Dermis microvascular lymphatic vessel endothelial cell (primary cell): ENCODE results near the gene DUSP7. TPM values are rescaled to one million over a fixed set of nuclear protein-coding genes. Genes with fewer than 3 reads are reported as not detected.
"Not testable (repeated sequence)": the region's sequence is repeated elsewhere in the genome, so short reads cannot be mapped to it uniquely, and the experiment has no call there.

Source experiments
- DNase-seq, 2 donors: peaks; one replicate each; pipeline versions ENCODE4 v3.0.0 to v3.0.0-alpha.2; 2010; ENCODE audit warnings: low read depth in 2 of 2
- total RNA-seq: library from RNA; depleted of rRNA; stranded (reverse); fragments of >200 nt; gene quantifications from 2 replicates; pipeline ENCODE4 v1.2.1, GENCODE V29; 2014

The DUSP7 gene
- total RNA-seq, 1 donor from 2014 or later = 6.9 TPM

DNA sequence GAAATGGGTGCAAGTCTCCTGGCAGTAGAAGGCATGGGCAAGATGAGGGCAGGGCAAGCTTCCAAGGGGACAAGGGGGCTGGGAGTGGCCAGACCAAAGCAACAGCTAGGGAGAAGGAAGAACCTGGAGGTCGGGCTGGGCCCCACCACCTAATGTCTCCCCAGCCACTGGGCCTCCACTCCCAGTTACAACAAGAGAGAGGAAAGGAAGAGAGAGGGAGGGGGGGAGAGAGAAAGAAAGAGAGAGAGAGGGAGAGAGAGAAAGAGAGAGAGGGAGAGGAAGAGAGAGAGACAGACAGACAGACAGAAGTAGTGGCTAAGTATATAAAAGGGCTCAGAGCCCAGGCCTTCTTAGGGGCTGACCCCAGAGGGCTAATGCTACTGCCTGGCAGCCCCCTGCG is 6.9 kb downstream of the DUSP7 start:
- DNase-seq = no peak

DNA sequence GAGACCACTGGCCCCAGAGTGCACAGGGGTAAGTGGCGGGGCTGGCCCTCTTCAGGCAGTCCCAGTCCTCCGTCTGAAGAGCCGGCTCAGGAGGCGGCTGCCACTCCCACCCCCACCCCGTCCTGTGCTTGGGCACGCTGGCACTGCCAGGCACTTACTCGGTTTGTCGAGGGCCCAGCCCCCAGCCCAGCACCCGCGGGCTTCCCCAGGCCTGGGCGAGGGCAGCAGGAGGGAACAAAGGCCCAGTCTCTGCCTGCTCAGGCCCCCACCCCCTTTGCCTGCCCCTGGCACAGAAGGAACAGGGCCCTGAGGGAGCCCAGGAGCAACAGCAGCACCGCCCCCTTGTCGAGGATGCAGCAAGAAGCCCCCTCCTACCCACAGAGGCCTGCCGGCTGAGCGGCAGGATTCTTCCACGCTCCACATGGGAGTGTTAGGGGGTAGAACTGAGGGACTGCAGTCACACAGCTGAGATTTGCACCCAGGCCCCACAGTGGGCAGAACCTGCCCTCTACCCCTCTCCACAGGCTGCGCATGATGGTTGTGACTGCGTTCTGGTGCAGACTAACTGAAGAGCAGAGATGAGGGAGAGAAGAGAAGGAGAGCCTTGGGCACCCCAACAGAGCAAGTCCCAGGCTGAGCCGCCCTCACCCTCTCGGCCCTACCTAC is 8.9 kb downstream of the DUSP7 start:
- DNase-seq = no peak

- no peak for DNase-seq
Observed at GRCh38 chr3:52046902-52047239, 9.5 kb downstream of the DUSP7 start.

GRCh38 chr3:52046186-52046901 is 10.0 kb downstream of the DUSP7 start:
- DNase-seq = peak in 1 of 2 donors; percentile 92

DNA sequence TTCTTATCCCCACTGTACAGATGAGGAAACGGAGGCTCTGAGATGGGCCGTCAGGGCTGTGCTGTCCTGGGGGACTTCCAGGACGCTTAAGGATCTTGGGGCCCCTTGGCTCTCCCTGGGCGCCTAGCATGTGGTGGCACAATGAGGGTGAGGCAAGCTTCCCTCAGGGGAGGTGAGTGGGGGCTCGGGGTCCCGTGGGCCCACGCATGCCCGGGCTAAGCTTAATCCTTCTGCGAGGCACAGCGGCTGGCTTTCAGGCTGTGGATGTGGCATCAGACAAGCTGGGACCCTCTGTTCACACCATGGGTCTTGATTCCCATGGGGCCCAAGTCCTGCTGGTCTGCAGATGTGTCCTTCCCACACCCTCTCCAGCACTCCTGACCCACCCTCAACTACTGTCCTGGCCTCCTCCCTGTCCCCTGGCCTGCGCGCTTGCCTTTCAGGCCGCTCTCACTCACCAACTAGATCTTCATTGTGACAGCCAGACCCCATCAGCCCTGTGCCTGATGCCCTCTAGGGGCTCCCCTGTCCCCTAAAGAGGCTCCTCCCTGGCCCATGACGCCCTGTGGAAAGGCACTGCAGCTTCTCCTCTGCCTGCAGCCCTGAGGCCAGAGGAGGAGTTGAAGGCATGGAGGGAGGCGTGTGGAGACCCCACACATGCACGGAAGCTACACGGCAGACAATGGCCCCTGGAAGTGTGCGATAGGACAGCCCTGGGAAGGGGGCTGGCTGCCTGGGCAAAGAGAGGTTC is 11.3 kb downstream of the DUSP7 start:
- no peak for DNase-seq

GRCh38 chr3:52043750-52044149 is 12.6 kb downstream of the DUSP7 start:
- DNase-seq = no peak

DNA sequence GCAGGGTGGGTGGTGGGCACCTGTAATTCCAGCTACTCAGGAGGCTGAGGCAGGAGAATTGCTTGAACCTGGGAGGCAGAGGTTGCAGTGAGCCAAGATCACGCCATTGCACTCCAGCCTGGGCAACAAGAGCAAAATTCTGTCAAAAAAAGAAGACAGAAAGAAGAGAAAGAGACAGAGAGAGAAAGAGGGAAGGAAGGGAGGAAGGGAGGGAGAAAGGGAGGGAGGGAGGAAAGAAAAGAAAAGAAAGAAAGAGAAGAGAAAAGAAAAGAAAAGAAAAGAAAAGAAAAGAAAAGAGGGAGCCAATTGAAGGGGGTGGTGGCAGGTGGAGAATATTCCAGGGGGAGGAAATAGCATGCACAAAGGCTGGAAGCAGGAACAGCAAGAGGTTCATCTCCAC is 13.3 kb downstream of the DUSP7 start:
- not testable (repeated sequence) for DNase-seq

- DNase-seq = no peak
Observed at GRCh38 chr3:52041118-52041731, 15.1 kb downstream of the DUSP7 start.

GRCh38 chr3:52040600-52040999 is 15.8 kb downstream of the DUSP7 start:
- no peak for DNase-seq

- peak in 1 of 2 donors; percentile 40 for DNase-seq
Observed at GRCh38 chr3:52039846-52040245, 16.5 kb downstream of the DUSP7 start.

DNA sequence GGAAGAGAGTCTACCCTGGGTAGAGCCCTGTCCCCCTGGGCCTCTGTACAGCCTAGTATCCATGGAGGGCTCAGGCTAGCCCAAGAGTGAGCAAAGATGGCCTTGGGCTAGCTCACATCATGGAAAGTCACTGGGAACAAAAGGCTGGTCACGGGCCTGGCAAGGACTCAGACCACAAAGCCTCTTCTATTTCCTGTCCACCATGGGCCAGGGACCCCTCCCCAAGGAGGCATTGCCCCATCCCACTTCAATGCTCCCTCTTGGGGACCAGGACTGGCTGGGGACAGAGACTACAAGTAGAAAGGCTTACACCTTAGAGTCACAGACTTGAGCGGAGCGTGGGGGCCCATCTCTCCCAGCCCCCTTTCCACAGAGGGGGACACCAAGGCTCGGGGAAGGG is 16.9 kb downstream of the DUSP7 start:
- DNase-seq = no peak

- DNase-seq = no peak
Observed at GRCh38 chr3:52038227-52038626, 18.1 kb downstream of the DUSP7 start.

DNA sequence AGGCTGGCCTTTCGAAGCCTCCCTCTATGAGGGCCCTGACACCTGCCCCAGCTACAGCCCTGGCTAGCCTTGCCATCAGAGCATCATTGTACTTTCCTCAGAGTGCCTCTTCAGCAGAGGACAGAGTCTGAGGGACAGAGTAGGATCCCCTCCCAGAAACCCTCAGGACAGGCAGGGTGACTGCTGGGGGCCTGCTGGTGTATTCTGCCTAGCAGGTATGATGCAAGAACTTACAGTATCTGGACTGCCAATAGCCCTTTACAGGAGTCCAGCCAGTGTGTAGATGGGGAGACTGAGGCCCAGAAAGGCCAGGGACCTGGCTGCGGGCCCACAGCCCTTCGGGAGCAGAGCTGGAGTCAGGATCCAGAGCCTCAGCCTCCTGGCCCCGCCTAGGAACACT is 19.1 kb downstream of the DUSP7 start:
- DNase-seq = no peak

GRCh38 chr3:52036829-52037228 is 19.5 kb downstream of the DUSP7 start:
- DNase-seq = no peak

DNA sequence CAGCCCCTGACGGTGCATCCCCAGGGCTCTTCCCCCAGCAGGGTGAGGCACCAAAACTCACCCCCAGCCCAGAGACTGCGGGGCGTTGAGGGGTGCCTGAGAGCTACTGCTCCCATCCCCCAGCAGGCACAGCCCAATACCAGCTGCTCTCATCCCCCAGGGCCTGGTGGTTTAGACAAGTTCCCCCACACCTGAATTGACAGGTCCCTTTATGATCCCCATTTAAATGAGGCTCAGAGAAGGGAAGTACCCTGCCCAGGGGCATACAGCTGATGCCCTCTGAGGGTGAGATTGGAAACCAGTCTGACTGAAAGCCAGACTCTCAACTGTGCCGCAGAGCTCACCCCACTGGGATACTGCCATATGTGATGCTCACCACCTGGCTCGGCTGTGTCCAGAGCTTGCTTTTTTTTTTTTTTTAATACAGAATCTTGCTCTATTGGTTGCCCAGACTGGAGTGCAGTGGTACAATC is 20.1 kb downstream of the DUSP7 start:
- DNase-seq = no peak

- DNase-seq = no peak
Observed at GRCh38 chr3:52034651-52035050, 21.7 kb downstream of the DUSP7 start.

DNA sequence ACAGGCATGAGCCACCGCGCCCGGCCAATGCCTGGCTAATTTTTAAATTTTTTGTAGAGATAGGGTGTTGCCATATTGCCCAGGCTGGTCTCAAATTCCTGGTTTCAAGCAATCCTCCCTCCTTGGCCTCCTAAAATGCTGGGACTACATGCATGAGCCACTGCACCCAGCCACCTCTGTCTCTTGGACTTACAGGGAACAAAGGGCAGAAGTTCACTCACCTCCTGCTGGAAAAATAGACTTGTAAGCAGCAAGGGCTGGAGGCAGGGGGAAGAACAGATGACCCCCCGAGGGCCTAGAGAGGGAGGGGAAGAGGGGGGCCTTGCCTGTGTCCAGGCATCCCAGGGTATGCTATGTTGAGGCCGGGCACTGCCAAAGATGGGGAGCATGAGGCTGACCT is 22.2 kb downstream of the DUSP7 start:
- no peak for DNase-seq

- DNase-seq = not testable (repeated sequence)
Observed at GRCh38 chr3:52033748-52034147, 22.6 kb downstream of the DUSP7 start.

DNA sequence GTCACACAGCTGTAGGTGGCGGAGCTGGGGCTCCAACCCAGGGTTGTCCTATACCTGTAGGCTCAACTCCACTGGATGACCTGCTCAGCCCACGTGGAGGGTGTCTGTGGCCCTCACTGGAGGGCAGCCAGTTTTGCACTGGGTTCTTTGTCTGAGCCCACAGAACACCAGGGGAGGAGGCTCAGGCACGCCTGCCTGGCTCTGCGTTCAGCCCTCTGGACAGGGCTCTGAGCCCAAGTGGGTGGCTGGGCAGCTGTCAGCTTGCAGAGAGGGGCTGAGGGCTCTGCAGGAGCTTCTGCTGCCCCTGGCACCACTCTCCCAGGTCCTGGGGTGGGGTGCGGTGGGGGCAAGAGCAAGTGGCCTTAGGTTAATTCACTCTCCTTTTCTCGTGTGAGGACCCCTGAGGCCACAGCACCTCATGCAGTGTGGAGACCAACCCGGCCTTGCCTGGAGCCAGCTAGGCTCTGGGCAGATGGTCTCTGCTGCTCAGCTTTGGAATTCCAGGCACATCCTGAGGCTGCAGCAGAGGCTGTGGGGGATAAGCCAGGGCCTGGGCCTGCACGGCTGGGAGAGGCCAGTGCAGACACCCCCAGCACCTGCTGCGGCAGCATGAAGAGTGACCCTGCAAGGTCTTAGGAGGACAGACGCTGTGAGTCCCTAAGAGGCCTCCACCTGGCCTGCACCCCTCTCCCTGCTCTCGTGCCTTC is 23.5 kb downstream of the DUSP7 start:
- DNase-seq = no peak

- no peak for DNase-seq
Observed at GRCh38 chr3:52031896-52032295, 24.5 kb downstream of the DUSP7 start.

GRCh38 chr3:52030714-52031310 is 25.6 kb downstream of the DUSP7 start:
- DNase-seq = no peak
